ENCODE results near the gene TRIM26.

Gene TRIM26

DNA sequence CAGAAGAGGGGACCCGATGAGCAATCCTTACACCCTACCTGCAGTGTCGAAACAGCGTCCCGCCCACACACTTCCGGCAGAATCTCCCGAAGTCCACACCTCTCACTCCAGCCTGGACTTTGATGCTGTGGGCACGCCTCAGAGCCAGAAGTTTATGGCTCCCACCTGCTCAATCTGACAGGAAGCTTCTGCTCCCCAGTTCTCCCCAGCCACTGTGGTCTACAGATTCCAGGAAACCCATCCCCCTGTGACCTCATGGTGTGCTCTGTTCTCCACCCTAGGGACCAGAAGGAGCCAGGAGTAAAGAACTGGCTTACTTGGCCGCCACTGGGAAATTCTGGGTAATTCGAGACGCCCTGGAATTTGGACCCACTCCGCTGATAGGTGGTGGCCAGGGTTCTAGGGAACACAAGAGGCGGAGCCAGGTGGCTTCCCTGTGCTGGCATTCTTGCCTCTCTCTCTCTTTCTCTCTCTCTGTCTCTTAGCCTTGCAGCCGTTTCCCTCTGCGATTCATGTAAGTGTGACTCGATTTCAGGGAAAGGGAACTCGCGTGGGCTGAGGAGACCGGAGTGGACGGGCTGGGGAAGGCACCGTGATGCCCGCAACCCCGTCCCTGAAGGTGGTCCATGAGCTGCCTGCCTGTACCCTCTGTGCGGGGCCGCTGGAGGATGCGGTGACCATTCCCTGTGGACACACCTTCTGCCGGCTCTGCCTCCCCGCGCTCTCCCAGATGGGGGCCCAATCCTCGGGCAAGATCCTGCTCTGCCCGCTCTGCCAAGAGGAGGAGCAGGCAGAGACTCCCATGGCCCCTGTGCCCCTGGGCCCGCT, 49.9 kb downstream of the TRIM26 start, which contains the start of gene TRIM15:
Gene TRIM15, plus strand, starts transcription at position 457 of the 828 bp plus-strand sequence. Its CDS starts 139 bp downstream, at position 596.
- no peak within 1 kb of the TSS for H3K4me3 ChIP-seq (ENCODE audit: low read length)
- TF ChIP-seq, protein P1, sequence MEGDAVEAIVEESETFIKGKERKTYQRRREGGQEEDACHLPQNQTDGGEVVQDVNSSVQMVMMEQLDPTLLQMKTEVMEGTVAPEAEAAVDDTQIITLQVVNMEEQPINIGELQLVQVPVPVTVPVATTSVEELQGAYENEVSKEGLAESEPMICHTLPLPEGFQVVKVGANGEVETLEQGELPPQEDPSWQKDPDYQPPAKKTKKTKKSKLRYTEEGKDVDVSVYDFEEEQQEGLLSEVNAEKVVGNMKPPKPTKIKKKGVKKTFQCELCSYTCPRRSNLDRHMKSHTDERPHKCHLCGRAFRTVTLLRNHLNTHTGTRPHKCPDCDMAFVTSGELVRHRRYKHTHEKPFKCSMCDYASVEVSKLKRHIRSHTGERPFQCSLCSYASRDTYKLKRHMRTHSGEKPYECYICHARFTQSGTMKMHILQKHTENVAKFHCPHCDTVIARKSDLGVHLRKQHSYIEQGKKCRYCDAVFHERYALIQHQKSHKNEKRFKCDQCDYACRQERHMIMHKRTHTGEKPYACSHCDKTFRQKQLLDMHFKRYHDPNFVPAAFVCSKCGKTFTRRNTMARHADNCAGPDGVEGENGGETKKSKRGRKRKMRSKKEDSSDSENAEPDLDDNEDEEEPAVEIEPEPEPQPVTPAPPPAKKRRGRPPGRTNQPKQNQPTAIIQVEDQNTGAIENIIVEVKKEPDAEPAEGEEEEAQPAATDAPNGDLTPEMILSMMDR (IDR thresholded peaks at IDR 0.05; ENCODE audit: insufficient read depth, low read depth, low read length, missing control alignments): no peak
- DNase-seq (ENCODE audit: low read depth): peak; percentile 60

DNA sequence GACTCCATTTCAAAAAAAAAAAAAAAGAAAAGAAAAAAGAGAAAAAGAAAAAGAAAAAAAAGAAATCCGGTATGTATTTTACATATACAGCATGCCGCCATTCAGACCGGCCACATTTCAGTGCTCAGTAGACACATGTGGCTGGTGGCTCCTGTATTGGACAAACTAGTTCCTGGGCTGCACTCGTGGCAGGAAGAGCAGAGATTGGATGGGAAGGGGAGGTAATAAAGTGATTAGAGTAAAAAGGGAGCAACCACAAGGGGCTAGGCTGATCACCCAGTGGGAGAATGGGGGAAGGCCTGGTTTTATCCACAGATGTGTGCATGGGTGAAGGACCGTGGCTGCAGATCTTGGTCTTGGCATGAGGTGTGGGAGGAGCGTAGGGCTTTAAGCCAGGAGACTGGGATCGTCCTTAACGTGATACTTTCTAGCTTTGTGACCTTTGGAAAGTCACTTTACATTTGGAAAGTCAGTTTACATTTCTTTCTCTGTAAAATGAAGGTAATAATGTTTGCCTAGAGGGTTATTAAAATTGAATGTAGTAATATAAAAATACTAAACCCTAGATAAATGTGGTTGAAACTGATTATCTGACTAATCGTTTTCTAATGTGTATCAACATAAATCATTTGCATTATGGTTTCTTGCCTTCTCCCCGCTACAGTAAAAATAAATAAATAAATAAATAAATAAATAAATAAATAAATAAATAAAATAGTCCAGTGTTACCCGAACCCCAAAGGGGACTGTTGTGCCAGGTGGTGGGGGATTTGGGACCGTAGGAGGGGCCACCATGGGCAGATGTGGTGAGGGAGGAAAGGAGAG, 50.7 kb downstream of the TRIM26 start:
- TF ChIP-seq, protein P1 (IDR thresholded peaks at IDR 0.05; ENCODE audit: insufficient read depth, low read depth, low read length, missing control alignments): no peak
- no peak for DNase-seq (ENCODE audit: low read depth)

DNA sequence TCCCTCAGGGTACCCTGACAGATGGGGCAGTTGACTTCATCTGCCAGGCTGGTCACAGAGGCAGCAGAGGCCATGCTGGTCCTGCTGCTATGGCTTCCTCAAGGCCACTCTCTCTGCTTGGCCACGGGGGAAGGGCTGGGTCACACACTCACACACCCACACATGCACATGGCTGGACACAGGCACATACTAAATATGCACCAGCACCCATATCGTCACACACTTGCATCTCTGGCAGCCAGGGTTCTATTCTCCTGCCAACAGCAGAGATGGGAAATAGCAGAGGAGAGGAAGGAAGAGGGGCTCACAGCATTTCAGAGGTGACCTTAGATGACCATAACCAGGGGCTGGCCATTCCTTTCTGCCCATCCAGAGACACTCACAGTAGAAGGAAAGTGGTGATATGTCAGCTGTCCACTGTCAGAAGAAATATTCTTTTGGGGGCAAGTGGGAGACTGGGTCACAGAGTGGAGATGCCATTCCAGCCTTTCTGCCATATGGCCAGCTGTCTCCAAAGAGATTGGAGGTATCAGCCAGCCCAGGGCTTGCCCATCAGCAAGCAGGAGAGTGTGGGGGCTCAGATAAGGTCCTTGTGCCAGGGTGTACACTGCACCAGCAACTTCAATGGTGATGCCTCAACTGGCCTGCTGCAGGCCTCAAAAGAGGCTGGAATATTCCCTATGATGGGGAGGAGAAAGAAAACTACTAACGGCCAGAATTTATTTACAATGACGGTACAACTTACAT, 52.2 kb downstream of the TRIM26 start, which contains the start of gene TRIM10:
Gene TRIM10, minus strand, starts transcription at position 427 of the 747 bp plus-strand sequence. Its CDS starts 353 bp downstream, at position 74.
- TF ChIP-seq, protein P1 (IDR thresholded peaks at IDR 0.05; ENCODE audit: insufficient read depth, low read depth, low read length, missing control alignments): no peak
- DNase-seq (ENCODE audit: low read depth): no peak
- no peak within 1 kb of the TSS for H3K4me3 ChIP-seq (ENCODE audit: low read length)

More for the DNA sequence above, 50.7 kb downstream of the TRIM26 start:
- H3K4me3 ChIP-seq (ENCODE audit: low read length): no peak overlapping the region

DNA sequence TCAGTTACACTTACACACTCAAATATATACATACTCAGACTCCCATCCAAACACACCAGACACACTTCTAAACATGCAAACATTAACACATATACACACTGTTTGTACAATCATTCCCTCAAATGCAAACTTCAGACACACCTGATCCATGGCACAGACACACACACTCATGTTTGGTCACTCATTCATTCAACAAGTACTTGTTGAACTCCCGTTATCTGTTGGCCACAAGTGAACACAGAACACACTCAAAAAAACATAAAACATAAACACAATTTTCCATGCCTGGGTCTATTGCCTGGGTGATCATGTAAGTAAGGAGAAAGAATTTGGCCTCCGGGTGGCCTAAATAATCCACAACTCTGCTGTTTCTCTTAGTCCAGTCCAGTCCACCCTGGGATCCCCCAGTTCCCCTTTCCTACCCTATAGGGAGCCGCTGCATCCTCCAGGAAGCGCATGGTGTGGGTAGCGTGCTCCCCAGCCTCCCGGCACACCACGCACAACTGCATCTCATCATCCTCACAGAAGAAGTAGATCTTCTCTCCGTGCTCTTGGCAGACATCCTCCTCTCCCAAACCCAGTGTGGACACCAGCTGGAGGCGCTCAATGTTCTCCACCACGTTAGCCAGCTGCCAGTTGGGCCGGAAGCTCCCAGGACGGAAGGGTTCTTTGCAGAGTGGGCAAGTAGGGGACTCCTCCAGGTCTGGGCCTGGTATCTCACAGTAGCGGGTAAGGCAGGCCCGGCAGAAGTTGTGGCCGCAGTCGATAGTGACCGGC, 53.0 kb downstream of the TRIM26 start:
- no peak for DNase-seq (ENCODE audit: low read depth)
- no peak overlapping the region for H3K4me3 ChIP-seq (ENCODE audit: low read length)
- TF ChIP-seq, protein P1 (IDR thresholded peaks at IDR 0.05; ENCODE audit: insufficient read depth, low read depth, low read length, missing control alignments): no peak

DNA sequence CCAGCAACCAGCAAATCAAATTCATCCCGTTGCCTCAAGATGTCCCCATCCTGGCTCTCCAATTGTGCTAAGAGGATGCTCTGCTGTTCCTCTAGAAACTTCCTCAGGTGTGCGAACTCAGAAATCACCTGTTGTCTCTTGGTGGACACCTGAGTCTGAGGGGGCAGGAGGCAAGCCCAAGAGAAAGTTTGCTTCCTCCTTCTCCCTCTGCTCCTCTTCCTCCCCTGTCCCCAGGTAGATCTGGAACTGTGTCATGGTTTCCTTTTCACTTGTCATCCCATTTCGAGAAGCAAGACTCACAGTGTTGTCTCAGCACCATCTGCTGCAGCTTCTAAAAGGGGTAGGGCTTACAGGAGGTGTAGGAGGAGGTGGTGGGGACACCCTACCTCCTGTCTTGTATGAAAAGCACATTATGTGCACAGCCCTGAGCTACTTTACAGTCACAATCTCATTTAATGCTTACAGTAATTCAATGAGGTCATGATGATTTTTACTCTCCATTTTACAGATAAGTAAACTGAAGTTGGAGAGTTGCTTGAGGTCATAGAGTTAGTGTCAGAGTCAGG, 54.6 kb downstream of the TRIM26 start:
- no peak overlapping the region for H3K4me3 ChIP-seq (ENCODE audit: low read length)
- DNase-seq (ENCODE audit: low read depth): no peak
- TF ChIP-seq, protein P1 (IDR thresholded peaks at IDR 0.05; ENCODE audit: insufficient read depth, low read depth, low read length, missing control alignments): no peak

Data from epithelial cell of esophagus (primary cell).